HepG2 (cell line): ENCODE measurements around the gene AUTS2. TPM values are rescaled to one million over a fixed set of nuclear protein-coding genes. Genes with fewer than 3 reads are reported as not detected.

Source experiments
- ATAC-seq: fragments of 200-7000 bp; cut with Tn5 transposase; 3 replicates; pipeline ENCODE4 v1.9.1; 2020; ENCODE audit warnings: mild to moderate bottlenecking, moderate library complexity
- BruUV-seq: library from RNA; stranded (reverse); fragments of 400-500 nt; replicated peaks from 2 replicates; lab custom pipeline; 2021; lab: Mats Ljungman, UMichigan
- CTCF ChIA-PET: fragments of 300-600 bp; formaldehyde crosslinking; extraction: SDS; loops from one replicate; lab custom pipeline; 2021; ENCODE audit warnings: low total read pairs, inconsistent platforms, low intra/inter-chr PET ratio; lab: Yijun Ruan, JAX
- POLR2A ChIA-PET: fragments of 350-600 bp; sonication (Branson Sonifier 250); formaldehyde crosslinking; loops from one replicate; lab custom pipeline; 2020; ENCODE audit warnings: antibody characterized with exemption, inconsistent platforms; lab: Yijun Ruan, JAX
- DNase-seq: peaks from one replicate; pipeline ENCODE4 v3.0.0-alpha.2; 2015; ENCODE audit warnings: low spot score
- FAIRE-seq: peaks from 3 replicates; lab custom pipeline; 2011; peaks lifted over from hg19 to GRCh38; lab: Jason Lieb, UNC
- H2AFZ ChIP-seq: one replicate; pipeline ENCODE4 v1.6.1; 2011; ENCODE audit warnings: low read length, inconsistent platforms
- H3K27ac ChIP-seq: fragments of 300-600 bp; 3 replicates; pipeline ENCODE4 v1.8.0; 2011; ENCODE audit warnings: mixed run types, mild to moderate bottlenecking, mixed read lengths, low read length, inconsistent platforms; ENCODE audit not compliant: insufficient read depth; ENCODE audit errors: extremely low read length
- H3K27me3 ChIP-seq, 2 experiments: fragments of 200-600 bp in 1 of 2; 2 replicates in 1 of 2; 3 replicates in 1 of 2; pipeline versions ENCODE4 v1.6.0 to v1.8.0; 2011; ENCODE audit warnings: low read length in 2 of 2, mild to moderate bottlenecking in 2 of 2, moderate library complexity in 2 of 2, inconsistent platforms in 1 of 2; ENCODE audit not compliant: insufficient read depth in 2 of 2, control insufficient read depth in 1 of 2
- H3K36me3 ChIP-seq, 2 experiments: fragments of 200-600 bp in 1 of 2; replicated peaks in 1 of 2; 2 replicates in 1 of 2; 3 replicates in 1 of 2; pipeline versions ENCODE4 v1.5.1 to v1.8.0; 2011; ENCODE audit warnings: low read length in 2 of 2, inconsistent platforms in 1 of 2; ENCODE audit not compliant: insufficient read depth in 2 of 2, control insufficient read depth in 1 of 2
- H3K4me1 ChIP-seq: 2 replicates; pipeline ENCODE4 v1.5.1; 2012; ENCODE audit warnings: low read length, inconsistent platforms; ENCODE audit not compliant: insufficient read depth
- H3K4me2 ChIP-seq: 2 replicates; pipeline ENCODE4 v1.6.0; 2011; ENCODE audit warnings: low read depth, low read length, inconsistent platforms
- H3K4me3 ChIP-seq, 3 experiments: fragments of 200-600 bp in 1 of 3; sonication (generic), shearing (Covaris generic) in 1 of 3; replicated peaks in 1 of 3; 2 replicates each; pipeline ENCODE4 v1.5.1; 2011 to 2016; ENCODE audit warnings: low read length in 3 of 3, inconsistent platforms in 2 of 3, low read depth in 2 of 3, mild to moderate bottlenecking in 2 of 3, control low read depth in 1 of 3, mixed read lengths in 1 of 3; ENCODE audit not compliant: insufficient read depth in 1 of 3
- H3K79me2 ChIP-seq: one replicate; pipeline ENCODE4 v1.6.1; 2011; ENCODE audit warnings: low read length, inconsistent platforms; ENCODE audit not compliant: insufficient read depth
- H3K9ac ChIP-seq: 2 replicates; pipeline ENCODE4 v1.6.0; 2011; ENCODE audit warnings: mild to moderate bottlenecking, low read depth, low read length, inconsistent platforms; ENCODE audit not compliant: insufficient read depth
- H3K9me3 ChIP-seq: 2 replicates; pipeline ENCODE4 v1.5.1; 2012; ENCODE audit warnings: mild to moderate bottlenecking, low read length
- H4K20me1 ChIP-seq: 2 replicates; pipeline ENCODE4 v1.6.0; 2011; ENCODE audit warnings: inconsistent platforms, mild to moderate bottlenecking, low read length, moderate library complexity; ENCODE audit not compliant: insufficient read depth
- CC2D1A ChIP-seq: sonication (generic); formaldehyde crosslinking; IDR thresholded peaks from 2 replicates; pipeline ENCODE4 v1.8.1; 2023; ENCODE audit warnings: mild to moderate bottlenecking, missing genetic modification reagents
- FOXA3 ChIP-seq: IDR thresholded peaks from 2 replicates; pipeline ENCODE4 v1.6.1; 2016; ENCODE audit warnings: missing genetic modification reagents, missing compliant biosample characterization
- NFE2L1 ChIP-seq: sonication (generic); formaldehyde crosslinking; IDR thresholded peaks from 2 replicates; pipeline ENCODE4 v1.4.0; 2020; ENCODE audit warnings: missing genetic modification reagents, mild to moderate bottlenecking, borderline replicate concordance
- NFYB ChIP-seq: sonication (generic); formaldehyde crosslinking; IDR thresholded peaks from 2 replicates; pipeline ENCODE4 v1.4.0; 2020; ENCODE audit warnings: missing genetic modification reagents
- NR2F1 ChIP-seq, 2 experiments: fragments of 450-650 bp in 1 of 2; formaldehyde crosslinking in 1 of 2; IDR thresholded peaks; 2 replicates each; pipeline versions ENCODE4 v1.5.0 to v1.6.1; 2016 to 2020; ENCODE audit warnings: mild to moderate bottlenecking in 1 of 2, missing compliant biosample characterization in 1 of 2, missing genetic modification reagents in 1 of 2, moderate library complexity in 1 of 2
- PTBP1 ChIP-seq: fragments of 200-400 bp; formaldehyde crosslinking; IDR thresholded peaks from 2 replicates; pipeline ENCODE4 v1.6.1; 2018; ENCODE audit warnings: low read length, low read depth; ENCODE audit not compliant: poor library complexity, severe bottlenecking
- RXRA ChIP-seq: sonication (generic); formaldehyde crosslinking; IDR thresholded peaks from 2 replicates; pipeline ENCODE4 v1.5.1; 2020; ENCODE audit warnings: missing genetic modification reagents
- SALL1 ChIP-seq: sonication (generic); formaldehyde crosslinking; IDR thresholded peaks from 2 replicates; pipeline ENCODE4 v1.8.0; 2022; ENCODE audit warnings: mild to moderate bottlenecking, missing genetic modification reagents
- SOX6 ChIP-seq, 2 experiments: fragments of 450-650 bp in 1 of 2; sonication (generic) in 1 of 2; formaldehyde crosslinking in 1 of 2; IDR thresholded peaks; 2 replicates each; pipeline versions ENCODE4 v1.4.0 to v1.6.1; 2017 to 2020; ENCODE audit warnings: antibody characterized with exemption in 1 of 2, mild to moderate bottlenecking in 1 of 2, missing genetic modification reagents in 1 of 2
- ZEB1 ChIP-seq: IDR thresholded peaks from 2 replicates; pipeline ENCODE4 v1.6.1; 2012; ENCODE audit warnings: mild to moderate bottlenecking, low read depth, inconsistent platforms; ENCODE audit not compliant: insufficient replicate concordance
- ZMAT3 ChIP-seq: sonication (generic); formaldehyde crosslinking; conservative IDR thresholded peaks from 2 replicates; pipeline ENCODE4 v1.7.0; 2021; ENCODE audit warnings: missing genetic modification reagents
- ZNF274 ChIP-seq: sonication (generic); formaldehyde crosslinking; IDR thresholded peaks from 2 replicates; pipeline ENCODE4 v1.5.1; 2020; ENCODE audit warnings: mild to moderate bottlenecking, missing genetic modification reagents
- WGBS: methylation state at CpG from one replicate; pipeline ENCODE4 v1.1.6; 2017; ENCODE audit warnings: low lambda C conversion rate; 5-methylcytosine and 5-hydroxymethylcytosine counted together
- in situ Hi-C: cut with HindIII; loops from 2 replicates; pipeline ENCODE4 v1.10.0; 2017; ENCODE audit warnings: low pct_unique_long_range_greater_than_20kb; ENCODE audit not compliant: extremely low pct_ligation_motif_present
- intact Hi-C: fragments of 100-400 bp; cut with micrococcal nuclease; formaldehyde crosslinking; loops from one replicate; pipeline ENCODE4 v1.10.0; 2022; ENCODE audit not compliant: unreplicated experiment
- polyA plus RNA-seq, 8 experiments: library from polyadenylated mRNA; depleted of rRNA in 3 of 8; stranded (reverse) in 7 of 8; unstranded in 1 of 8; fragments of >200 nt; fragmentation: Illumina TruSeq in 4 of 8; extraction: Trizol in 4 of 8; gene quantifications; 2 replicates each; pipeline versions ENCODE4 v1.2.1 to v1.2.3, GENCODE V29; 2011 to 2016; ENCODE audit warnings: low read depth in 4 of 8, missing spikeins in 1 of 8, mixed read lengths in 1 of 8; ENCODE audit not compliant: insufficient read depth in 1 of 8
- total RNA-seq, 5 experiments: library from RNA; depleted of rRNA; stranded (reverse); fragments of >200 nt; fragmentation: Illumina TruSeq; extraction: Trizol; gene quantifications; 2 replicates each; pipeline ENCODE4 v1.2.3, GENCODE V29; 2016; ENCODE audit warnings: low read depth in 1 of 5
- TF ChIP-seq, protein P1 (sequence below): sonication (generic); formaldehyde crosslinking; IDR thresholded peaks from 2 replicates; pipeline ENCODE4 v1.4.0; 2020; ENCODE audit warnings: missing genetic modification reagents, borderline replicate concordance

The AUTS2 gene
- total and polyA plus RNA-seq, 2 of the 13 experiments (the other 11 are each of a cell fraction or from before 2014, with no cell fraction given): 0.38 TPM; not detected in 1

DNA sequence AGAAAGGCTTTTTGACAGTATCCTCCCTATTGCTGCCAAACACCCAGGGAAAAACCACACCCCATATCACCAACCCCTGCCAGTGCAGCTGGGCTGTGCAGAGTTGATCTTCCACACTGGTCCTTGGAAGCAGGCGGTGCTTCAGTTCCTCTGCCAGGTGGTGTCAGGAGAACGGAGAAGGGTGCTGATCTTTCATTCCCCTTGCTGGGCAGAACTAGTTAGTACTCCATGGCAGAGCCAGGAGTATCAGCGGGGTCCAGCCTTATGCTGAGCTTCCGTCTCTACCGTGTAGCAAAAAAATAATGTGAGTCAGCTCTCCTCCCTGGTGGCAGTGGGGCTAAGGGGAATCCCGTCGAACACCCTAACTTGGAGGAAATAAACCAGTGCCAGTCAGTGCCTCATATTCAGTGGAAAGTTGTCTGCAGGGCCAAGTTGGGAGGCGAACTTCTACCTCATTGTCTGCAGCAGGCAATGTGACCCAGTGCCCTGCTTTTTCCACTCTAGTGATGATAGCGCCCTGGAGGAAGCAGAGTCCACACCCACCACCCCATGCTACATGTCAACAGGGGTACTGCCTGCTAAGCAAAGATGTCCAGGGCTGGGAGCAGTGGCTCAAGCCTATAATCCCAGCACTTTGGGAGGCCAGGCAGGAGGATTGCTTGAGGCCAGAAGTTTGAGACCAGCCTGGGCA is 175.4 kb downstream of the AUTS2 start:
- Histone ChIP-seq H3K4me2 (no peak overlapping the region), H3K9ac (no peak overlapping the region), H4K20me1 (no peaks in the 10 kb centered on the region), H2AFZ (no peak overlapping the region)
- no TSS peak for BruUV-seq
- no peak for ATAC-seq
- ChIA-PET POLR2A (no interaction called here), CTCF (no interaction called here)
- FAIRE-seq: no peak
- 57% methylated on average over 7 of the region's 9 CpGs for whole genome bisulfite sequencing
- TF ChIP-seq FOXA3 (CRISPR knock-in tag) (no peak), ZMAT3 (CRISPR knock-in tag) (no peak), ZEB1 (no peak), PTBP1 (no peak), ZNF274 (CRISPR knock-in tag) (no peak), CC2D1A (CRISPR knock-in tag) (no peak), SALL1 (CRISPR knock-in tag) (no peak), NFYB (CRISPR knock-in tag) (no peak), SOX6 (IDR thresholded peaks at IDR 0.05) (no peak), SOX6 (CRISPR knock-in tag; IDR thresholded peaks at IDR 0.05) (no peak), NR2F1 (CRISPR knock-in tag; IDR thresholded peaks at IDR 0.05) (no peak), RXRA (CRISPR knock-in tag) (no peak), NFE2L1 (CRISPR knock-in tag) (no peak)
- TF ChIP-seq, protein P1, sequence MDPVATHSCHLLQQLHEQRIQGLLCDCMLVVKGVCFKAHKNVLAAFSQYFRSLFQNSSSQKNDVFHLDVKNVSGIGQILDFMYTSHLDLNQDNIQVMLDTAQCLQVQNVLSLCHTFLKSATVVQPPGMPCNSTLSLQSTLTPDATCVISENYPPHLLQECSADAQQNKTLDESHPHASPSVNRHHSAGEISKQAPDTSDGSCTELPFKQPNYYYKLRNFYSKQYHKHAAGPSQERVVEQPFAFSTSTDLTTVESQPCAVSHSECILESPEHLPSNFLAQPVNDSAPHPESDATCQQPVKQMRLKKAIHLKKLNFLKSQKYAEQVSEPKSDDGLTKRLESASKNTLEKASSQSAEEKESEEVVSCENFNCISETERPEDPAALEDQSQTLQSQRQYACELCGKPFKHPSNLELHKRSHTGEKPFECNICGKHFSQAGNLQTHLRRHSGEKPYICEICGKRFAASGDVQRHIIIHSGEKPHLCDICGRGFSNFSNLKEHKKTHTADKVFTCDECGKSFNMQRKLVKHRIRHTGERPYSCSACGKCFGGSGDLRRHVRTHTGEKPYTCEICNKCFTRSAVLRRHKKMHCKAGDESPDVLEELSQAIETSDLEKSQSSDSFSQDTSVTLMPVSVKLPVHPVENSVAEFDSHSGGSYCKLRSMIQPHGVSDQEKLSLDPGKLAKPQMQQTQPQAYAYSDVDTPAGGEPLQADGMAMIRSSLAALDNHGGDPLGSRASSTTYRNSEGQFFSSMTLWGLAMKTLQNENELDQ (CRISPR knock-in tag): no peak
- TF ChIP-seq, all 625 proteins: peak for 0
- H3K4me1 ChIP-seq: no peaks in the 10 kb centered on the region
- no peak overlapping the region for H3K27ac ChIP-seq
- H3K4me3 ChIP-seq: no peak overlapping the region
- in situ Hi-C loops: no loop called here
- DNase-seq: no peak
- H3K79me2 ChIP-seq: no peaks in the 10 kb centered on the region
- no peaks in the 10 kb centered on the region for H3K9me3 ChIP-seq
- H3K36me3 ChIP-seq: no peaks in the 10 kb centered on the region
- H3K27me3 ChIP-seq: no peaks in the 10 kb centered on the region
- intact Hi-C loops: no loop called here
